Endothelial cell of umbilical vein (primary cell): ENCODE results near the gene REEP3. TPM values are rescaled to one million over a fixed set of nuclear protein-coding genes. Genes with fewer than 3 reads are reported as not detected.
A peak's percentile ranks its signal among the peaks of the same experiment; 100 is the strongest.

Experiments
- BruUV-seq: library from RNA; stranded (reverse); fragments of 400-500 nt; replicated peaks from 2 replicates; lab custom pipeline; 2021; lab: Mats Ljungman, UMichigan
- CTCF ChIA-PET: fragments of 300-600, 350-600 bp; sonication (Branson Sonifier 250); formaldehyde crosslinking; loops from one replicate; lab custom pipeline; 2021; ENCODE audit warnings: antibody characterized with exemption, inconsistent platforms; lab: Charles Lee
- POLR2A ChIA-PET: fragments of 300-600, 350-600 bp; sonication (Branson Sonifier 250); formaldehyde crosslinking; loops from one replicate; lab custom pipeline; 2021; ENCODE audit warnings: antibody characterized with exemption, inconsistent platforms; lab: Charles Lee
- DNase-seq: peaks from one replicate; pipeline ENCODE4 v3.0.0-alpha.2; 2011; ENCODE audit warnings: low read depth, low spot score
- FAIRE-seq: peaks from 2 replicates; lab custom pipeline; 2011; peaks lifted over from hg19 to GRCh38; lab: Jason Lieb, UNC
- H2AFZ ChIP-seq: 2 replicates; pipeline ENCODE4 v1.6.0; 2012; ENCODE audit warnings: low read depth, low read length, control low read depth, inconsistent platforms
- H3K27ac ChIP-seq: 2 replicates; pipeline ENCODE4 v1.5.1; 2011; ENCODE audit warnings: low read depth, mild to moderate bottlenecking, control low read depth, low read length, moderate library complexity; ENCODE audit not compliant: insufficient read depth
- H3K27me3 ChIP-seq, 2 experiments: 2 replicates each; pipeline versions ENCODE4 v1.6.0 to v1.6.1; 2011; ENCODE audit warnings: low read length in 2 of 2, mixed read lengths in 1 of 2; ENCODE audit not compliant: control insufficient read depth in 2 of 2, insufficient read depth in 2 of 2
- H3K36me3 ChIP-seq, 2 experiments: 2 replicates in 1 of 2; 3 replicates in 1 of 2; pipeline ENCODE4 v1.5.1; 2011; ENCODE audit warnings: low read length in 2 of 2, mild to moderate bottlenecking in 1 of 2, moderate library complexity in 1 of 2; ENCODE audit not compliant: control insufficient read depth in 2 of 2, insufficient read depth in 2 of 2; ENCODE audit errors: extremely low read depth in 1 of 2
- H3K4me1 ChIP-seq: 3 replicates; pipeline ENCODE4 v1.5.1; 2011; ENCODE audit warnings: mild to moderate bottlenecking, low read length; ENCODE audit not compliant: control insufficient read depth, insufficient read depth; ENCODE audit errors: extremely low read depth
- H3K4me2 ChIP-seq: 2 replicates; pipeline ENCODE4 v1.6.1; 2011; ENCODE audit warnings: low read length, control low read depth, mixed read lengths; ENCODE audit not compliant: insufficient read depth
- H3K4me3 ChIP-seq, 3 experiments: fragments of 200-600 bp in 1 of 3; sonication (generic), shearing (Covaris generic) in 1 of 3; replicated peaks in 1 of 3; 2 replicates each; pipeline ENCODE4 v1.5.1; 2011 to 2016; ENCODE audit warnings: control low read depth in 3 of 3, low read length in 3 of 3, mild to moderate bottlenecking in 2 of 3, inconsistent platforms in 1 of 3, low read depth in 1 of 3, moderate library complexity in 1 of 3; ENCODE audit not compliant: insufficient read depth in 1 of 3
- H3K79me2 ChIP-seq: 2 replicates; pipeline ENCODE4 v1.6.0; 2012; ENCODE audit warnings: low read length, inconsistent platforms; ENCODE audit not compliant: control insufficient read depth, insufficient read depth
- H3K9ac ChIP-seq: replicated peaks from 2 replicates; pipeline ENCODE3; 2011; ENCODE audit warnings: low read length, control low read depth; ENCODE audit not compliant: insufficient read depth; ENCODE audit errors: extremely low read depth
- H3K9me1 ChIP-seq: replicated peaks from 3 replicates; pipeline ENCODE4 v1.6.0; 2011; ENCODE audit warnings: mild to moderate bottlenecking, low read length; ENCODE audit not compliant: control insufficient read depth, insufficient read depth; ENCODE audit errors: extremely low read depth
- H3K9me3 ChIP-seq: replicated peaks from 2 replicates; pipeline ENCODE4 v1.5.1; 2012; ENCODE audit warnings: low read length, inconsistent platforms; ENCODE audit not compliant: control insufficient read depth, insufficient read depth
- H4K20me1 ChIP-seq: replicated peaks from 2 replicates; pipeline ENCODE3; 2011; ENCODE audit warnings: mild to moderate bottlenecking, low read length; ENCODE audit not compliant: control insufficient read depth, insufficient read depth; ENCODE audit errors: extremely low read depth
- CTCF ChIP-seq, 2 donors: IDR thresholded peaks; 1 replicate in 1 of 2; 2 replicates in 1 of 2; pipeline ENCODE4 v1.5.1; 2011; ENCODE audit warnings: low read length in 2 of 2, mild to moderate bottlenecking in 2 of 2, moderate library complexity in 2 of 2, control low read depth in 1 of 2, inconsistent platforms in 1 of 2, low read depth in 1 of 2; ENCODE audit not compliant: insufficient read depth in 1 of 2; ENCODE audit errors: extremely low read depth in 1 of 2
- EZH2 ChIP-seq: IDR thresholded peaks from 2 replicates; pipeline ENCODE4 v1.6.1; 2012; ENCODE audit warnings: borderline replicate concordance, low read depth, mild to moderate bottlenecking, moderate library complexity, low read length, inconsistent platforms; ENCODE audit not compliant: severe bottlenecking
- FOS ChIP-seq: IDR thresholded peaks from 2 replicates; pipeline ENCODE4 v1.6.1; 2011; ENCODE audit warnings: mild to moderate bottlenecking, low read length, moderate library complexity, borderline replicate concordance; ENCODE audit not compliant: insufficient read depth
- GATA2 ChIP-seq: IDR thresholded peaks from 2 replicates; pipeline ENCODE4 v1.7.0; 2011; ENCODE audit warnings: low read depth, mild to moderate bottlenecking, moderate library complexity, mixed read lengths, low read length; ENCODE audit not compliant: insufficient read length, insufficient read depth
- JUN ChIP-seq: IDR thresholded peaks from 2 replicates; pipeline ENCODE4 v1.6.1; 2011; ENCODE audit warnings: borderline replicate concordance, low read depth; ENCODE audit not compliant: insufficient read length, insufficient read depth
- MAX ChIP-seq: IDR thresholded peaks from 2 replicates; pipeline ENCODE4 v1.6.1; 2011; ENCODE audit not compliant: insufficient read depth, insufficient read length
- MYC ChIP-seq: IDR thresholded peaks from one replicate; pipeline ENCODE4 v1.6.1; 2011; ENCODE audit warnings: mild to moderate bottlenecking, low read depth, low read length
- POLR2A ChIP-seq: IDR thresholded peaks from 2 replicates; pipeline ENCODE4 v1.6.1; 2012; ENCODE audit warnings: low read depth, mild to moderate bottlenecking, control low read depth, low read length
- POLR2AphosphoS5 ChIP-seq: IDR thresholded peaks from 2 replicates; pipeline ENCODE4 v1.6.1; 2012; ENCODE audit warnings: low read depth, mild to moderate bottlenecking, control low read depth, low read length, moderate library complexity; ENCODE audit not compliant: insufficient read depth
- dilution Hi-C: fragments of 300-500 bp; cut with MboI; formaldehyde crosslinking; loops from one replicate; pipeline ENCODE4 v1.15.0; 2019; ENCODE audit warnings: low sequenced_read_pairs; ENCODE audit not compliant: extremely low pct_ligation_motif_present
- intact Hi-C: fragments of 100-400 bp; cut with micrococcal nuclease; formaldehyde crosslinking; loops from one replicate; pipeline ENCODE4 v1.10.0; 2022
- polyA plus RNA-seq, 4 experiments: library from polyadenylated mRNA; depleted of rRNA in 3 of 4; stranded (reverse) in 3 of 4; unstranded in 1 of 4; fragments of >200 nt; gene quantifications; 2 replicates each; pipeline versions ENCODE4 v1.2.1 to v1.2.3, GENCODE V29; 2011 to 2012; ENCODE audit warnings: missing spikeins in 1 of 4
- total RNA-seq: library from RNA; stranded (reverse); gene quantifications from 2 replicates; pipeline ENCODE4 v1.2.3, GENCODE V29; 2021

Gene REEP3
- total and polyA plus RNA-seq, 2 donors (not counting 3 experiments of a cell fraction or from before 2014, with no cell fraction given), result 12.3 to 48.3 TPM

DNA sequence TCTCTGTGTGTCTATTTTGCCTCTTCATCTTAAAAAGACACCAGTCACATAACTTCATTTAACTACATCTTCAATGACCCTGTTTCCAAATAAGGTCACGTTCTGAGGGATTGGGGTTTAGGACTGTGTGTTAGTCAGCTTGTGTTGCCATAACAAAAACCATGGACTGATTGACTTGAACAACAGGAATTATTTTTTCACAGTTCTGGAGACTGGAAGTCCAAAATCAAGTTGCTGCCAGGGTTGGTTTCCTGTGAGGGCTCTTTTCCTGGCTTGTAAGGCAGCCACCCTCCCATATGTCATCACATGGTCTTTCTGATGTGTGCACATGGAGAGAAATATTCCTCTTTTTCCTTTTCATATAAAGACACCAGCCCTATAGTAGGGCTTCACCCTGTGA lies 55.3 kb downstream of the REEP3 start:
- Histone ChIP-seq H3K9me1 (no peaks in the 10 kb centered on the region), H3K79me2 (peaks cover 12% of the 10 kb centered on the region), H3K4me3 (no peak overlapping the region), H3K9ac (no peak overlapping the region), H3K27me3 (no peaks in the 10 kb centered on the region), H4K20me1 (no peaks in the 10 kb centered on the region), H3K4me2 (no peak overlapping the region), H3K36me3 (peaks cover 2 to 6% of the 10 kb centered on the region in 2 experiments), H3K4me1 (peaks cover 33% of the 10 kb centered on the region), H3K27ac (no peak overlapping the region), H3K9me3 (no peaks in the 10 kb centered on the region), H2AFZ (no peak overlapping the region)
- FAIRE-seq (no peak), DNase-seq (peak; percentile 41)
- POLR2A ChIA-PET, result no interaction called here
- no TSS peak for BruUV-seq
- dilution Hi-C loops, result no loop called here
- TF ChIP-seq POLR2AphosphoS5 (no peak), JUN (no peak), POLR2A (no peak), MYC (no peak), MAX (no peak), FOS (no peak), GATA2 (no peak), EZH2 (no peak), CTCF (IDR thresholded peaks at IDR 0.05; ENCODE audit: extremely low read depth in 1 of 2, insufficient read depth in 1 of 2, low read depth in 1 of 2, low read length in 2 of 2) (no peak)
- CTCF ChIA-PET, result no interaction called here
- intact Hi-C loops, result no loop called here
